ENCODE measurements around the gene HELZ2. TPM values are rescaled to one million over a fixed set of nuclear protein-coding genes. Genes with fewer than 3 reads are reported as not detected.

Gene HELZ2
- total and polyA plus RNA-seq, 12 donors = 4.8 to 34.3 (median 12.6) TPM

- Histone ChIP-seq H3K4me1 (peaks cover 0 to 9% (median 0%) of the 10 kb centered on the region in 9 donors), H3K9me3 (no peaks in the 10 kb centered on the region), H3K4me3 (no peak overlapping the region), H3K36me3 (peaks cover 0 to 89% (median 45%) of the 10 kb centered on the region in 9 donors), H3K27me3 (no peaks in the 10 kb centered on the region), H3K27ac (no peak overlapping the region)
- WGBS, 2 donors = 94 to 98% methylated on average over 4 of the region's 4 CpGs
- DNase-seq (no peak), ATAC-seq (no peak)
- no peak for TF ChIP-seq CTCF (IDR thresholded peaks at IDR 0.05)
- intact Hi-C loops (cut with DNase I) = no loop called here
Observed at GRCh38 chr20:63591147-63591533, 17.1 kb upstream of the HELZ2 start.

- TF ChIP-seq CTCF (IDR thresholded peaks at IDR 0.05) = no peak
- Histone ChIP-seq H3K36me3 (peaks cover 0 to 82% (median 43%) of the 10 kb centered on the region in 9 donors), H3K9me3 (no peaks in the 10 kb centered on the region), H3K27me3 (no peaks in the 10 kb centered on the region), H3K4me3 (no peak overlapping the region), H3K4me1 (peaks cover 0 to 9% (median 0%) of the 10 kb centered on the region in 9 donors), H3K27ac (no peak overlapping the region)
- WGBS, 2 donors = 93 to 95% methylated on average over 52 of the region's 52 CpGs
- ATAC-seq (no peak), DNase-seq (no peak)
- intact Hi-C loops (cut with DNase I) = no loop called here
Observed at GRCh38 chr20:63590218-63591146, 16.4 kb upstream of the HELZ2 start.

GRCh38 chr20:63589261-63590217 lies 15.5 kb upstream of the HELZ2 start:
- Histone ChIP-seq H3K27ac (no peak overlapping the region), H3K4me1 (peaks cover 0 to 9% (median 0%) of the 10 kb centered on the region in 9 donors), H3K9me3 (no peaks in the 10 kb centered on the region), H3K27me3 (no peaks in the 10 kb centered on the region), H3K4me3 (no peak overlapping the region), H3K36me3 (peaks cover 0 to 73% (median 36%) of the 10 kb centered on the region in 9 donors)
- ATAC-seq (no peak), DNase-seq (no peak)
- intact Hi-C loops (cut with DNase I) = no loop called here
- 92% methylated on average over 38 of the region's 38 CpGs for WGBS, 2 donors
- TF ChIP-seq CTCF (IDR thresholded peaks at IDR 0.05) = no peak

GRCh38 chr20:63588641-63589041 lies 14.6 kb upstream of the HELZ2 start:
- TF ChIP-seq CTCF (IDR thresholded peaks at IDR 0.05) = no peak
- WGBS, 2 donors = 76 to 83% methylated on average over 11 of the region's 11 CpGs
- intact Hi-C loops (cut with DNase I) = no loop called here

More at GRCh38 chr20:63588641-63589041, 14.6 kb upstream of the HELZ2 start:
- no peak for DNase-seq
- Histone ChIP-seq H3K9me3 (no peaks in the 10 kb centered on the region), H3K36me3 (peaks cover 0 to 65% (median 36%) of the 10 kb centered on the region in 9 donors), H3K27ac (no peak overlapping the region), H3K27me3 (no peaks in the 10 kb centered on the region), H3K4me3 (no peak overlapping the region), H3K4me1 (peaks cover 0 to 9% (median 0%) of the 10 kb centered on the region in 9 donors)
- no peak for ATAC-seq
